GM12878 (cell line): ENCODE data around the gene NEU1. TPM values are rescaled to one million over a fixed set of nuclear protein-coding genes. Genes with fewer than 3 reads are reported as not detected.

ENCODE experiments used
- ATAC-seq: fragments of 200-7000 bp; cut with Tn5 transposase; 3 replicates; pipeline ENCODE4 v1.9.1; 2020; ENCODE audit warnings: mild to moderate bottlenecking, moderate library complexity
- BruUV-seq: library from RNA; stranded (reverse); fragments of 400-500 nt; replicated peaks from 2 replicates; lab custom pipeline; 2021; lab: Mats Ljungman, UMichigan
- CTCF ChIA-PET: fragments of 300-600 bp; sonication (Branson Sonifier 250); formaldehyde crosslinking; extraction: SDS; loops from one replicate; lab custom pipeline; 2021; ENCODE audit warnings: inconsistent platforms; lab: Yijun Ruan, JAX
- POLR2A ChIA-PET: fragments of 350-600 bp; formaldehyde crosslinking; extraction: SDS; loops from one replicate; lab custom pipeline; 2021; ENCODE audit warnings: inconsistent platforms; lab: Charles Lee
- RAD21 ChIA-PET: fragments of 300-600 bp; sonication (Branson Sonifier 250); formaldehyde crosslinking; loops from one replicate; lab custom pipeline; 2023; ENCODE audit warnings: antibody characterized with exemption; ENCODE audit not compliant: unreplicated experiment; lab: Charles Lee
- SMC1A ChIA-PET: fragments of 300-600 bp; sonication (Branson Sonifier 250); formaldehyde crosslinking; loops from one replicate; lab custom pipeline; 2023; ENCODE audit not compliant: unreplicated experiment, uncharacterized antibody; lab: Charles Lee
- DNase-seq: peaks from one replicate; pipeline ENCODE4 v3.0.0-alpha.2; 2011; ENCODE audit warnings: low read depth, low spot score
- FAIRE-seq: peaks from 3 replicates; lab custom pipeline; 2011; peaks lifted over from hg19 to GRCh38; lab: Jason Lieb, UNC
- H2AFZ ChIP-seq: 2 replicates; pipeline ENCODE4 v1.6.0; 2011; ENCODE audit warnings: low read depth, low read length, control low read depth; ENCODE audit not compliant: control insufficient read depth
- H3K27ac ChIP-seq: 2 replicates; pipeline ENCODE4 v1.5.1; 2011; ENCODE audit warnings: control low read depth; ENCODE audit not compliant: control insufficient read depth, insufficient read depth
- H3K27me3 ChIP-seq, 2 experiments: replicated peaks in 1 of 2; 2 replicates each; pipeline versions ENCODE4 v1.6.0 to v1.6.1; 2011; ENCODE audit warnings: low read length in 1 of 2; ENCODE audit not compliant: control insufficient read depth in 2 of 2, insufficient read depth in 2 of 2
- H3K36me3 ChIP-seq, 2 experiments: 2 replicates each; pipeline ENCODE4 v1.5.1; 2011; ENCODE audit warnings: low read length in 1 of 2; ENCODE audit not compliant: control insufficient read depth in 2 of 2, insufficient read depth in 2 of 2
- H3K4me1 ChIP-seq: 2 replicates; pipeline ENCODE4 v1.6.1; 2011; ENCODE audit warnings: mild to moderate bottlenecking, low read length, moderate library complexity, mixed read lengths; ENCODE audit not compliant: control insufficient read depth, insufficient read depth
- H3K4me2 ChIP-seq: 2 replicates; pipeline ENCODE4 v1.6.0; 2011; ENCODE audit warnings: control low read depth; ENCODE audit not compliant: control insufficient read depth, insufficient read depth
- H3K4me3 ChIP-seq: fragments of 200-600 bp; sonication (generic); 2 replicates; pipeline ENCODE4 v1.5.1; 2016
- H3K79me2 ChIP-seq: 2 replicates; pipeline ENCODE4 v1.6.0; 2011; ENCODE audit warnings: low read length; ENCODE audit not compliant: control insufficient read depth, insufficient read depth
- H3K9ac ChIP-seq: 2 replicates; pipeline ENCODE4 v1.8.0; 2011; ENCODE audit warnings: low read length, control low read depth, mixed read lengths; ENCODE audit not compliant: control insufficient read depth, insufficient read depth
- H3K9me3 ChIP-seq: replicated peaks from 3 replicates; pipeline ENCODE4 v1.5.1; 2011; ENCODE audit warnings: mild to moderate bottlenecking, low read length; ENCODE audit not compliant: control insufficient read depth, insufficient read depth
- H4K20me1 ChIP-seq: 2 replicates; pipeline ENCODE4 v1.6.0; 2011; ENCODE audit not compliant: control insufficient read depth, insufficient read depth
- FOXK2 ChIP-seq: fragments of 450-650 bp; IDR thresholded peaks from 2 replicates; pipeline ENCODE4 v1.6.1; 2017; ENCODE audit warnings: mild to moderate bottlenecking, moderate library complexity
- KAT2A ChIP-seq: conservative IDR thresholded peaks from 2 replicates; pipeline ENCODE4 v1.6.1; 2011; ENCODE audit warnings: low read depth, low read length; ENCODE audit not compliant: control insufficient read depth
- TARDBP ChIP-seq: IDR thresholded peaks from 2 replicates; pipeline ENCODE4 v1.6.1; 2016; ENCODE audit warnings: borderline replicate concordance
- WGBS: methylation state at CpG from one replicate; pipeline ENCODE4 v1.1.6; 2016; ENCODE audit warnings: low lambda C conversion rate; ENCODE audit not compliant: insufficient replicate concordance, insufficient coverage; ENCODE audit errors: missing lambda C conversion rate; 5-methylcytosine and 5-hydroxymethylcytosine counted together
- in situ Hi-C: fragments of 300-500 bp; cut with MboI; formaldehyde crosslinking; loops from 9 replicates; pipeline ENCODE4 v1.14.3; 2018; ENCODE audit warnings: mixed read lengths
- intact Hi-C: fragments of 100-400 bp; cut with micrococcal nuclease; formaldehyde crosslinking; loops from one replicate; pipeline ENCODE4 v1.14.2; 2022; ENCODE audit not compliant: unreplicated experiment
- polyA plus RNA-seq, 11 experiments: library from polyadenylated mRNA; depleted of rRNA in 4 of 11; unstranded in 6 of 11; stranded (reverse) in 5 of 11; fragments of >200 nt; fragmentation: Nextera tagmentation in 4 of 11; fragmentation: Illumina TruSeq in 1 of 11; extraction: Ambion mirVana in 4 of 11; extraction: Trizol in 1 of 11; gene quantifications; 1 replicate in 1 of 11; 2 replicates in 10 of 11; pipeline versions ENCODE4 v1.2.1 to v1.2.3, GENCODE V29; 2011 to 2016; ENCODE audit warnings: inconsistent platforms in 2 of 11, missing spikeins in 2 of 11, low read depth in 1 of 11
- total RNA-seq, 4 experiments: library from RNA; depleted of rRNA in 3 of 4; stranded (reverse); fragments of >200 nt in 3 of 4; fragmentation: Illumina TruSeq in 1 of 4; extraction: Trizol in 1 of 4; gene quantifications; 2 replicates each; pipeline versions ENCODE4 v1.2.1 to v1.2.3, GENCODE V29; 2013 to 2021
- TF ChIP-seq, protein P1 (sequence below): fragments of 450-650 bp; IDR thresholded peaks from 2 replicates; pipeline ENCODE4 v1.6.1; 2017; ENCODE audit warnings: mild to moderate bottlenecking, moderate library complexity

Gene NEU1
- total and polyA plus RNA-seq, 10 of the 15 experiments (the other 5 are each of a cell fraction or from before 2014, with no cell fraction given), result 7.2 to 26.9 (median 21.6) TPM

DNA sequence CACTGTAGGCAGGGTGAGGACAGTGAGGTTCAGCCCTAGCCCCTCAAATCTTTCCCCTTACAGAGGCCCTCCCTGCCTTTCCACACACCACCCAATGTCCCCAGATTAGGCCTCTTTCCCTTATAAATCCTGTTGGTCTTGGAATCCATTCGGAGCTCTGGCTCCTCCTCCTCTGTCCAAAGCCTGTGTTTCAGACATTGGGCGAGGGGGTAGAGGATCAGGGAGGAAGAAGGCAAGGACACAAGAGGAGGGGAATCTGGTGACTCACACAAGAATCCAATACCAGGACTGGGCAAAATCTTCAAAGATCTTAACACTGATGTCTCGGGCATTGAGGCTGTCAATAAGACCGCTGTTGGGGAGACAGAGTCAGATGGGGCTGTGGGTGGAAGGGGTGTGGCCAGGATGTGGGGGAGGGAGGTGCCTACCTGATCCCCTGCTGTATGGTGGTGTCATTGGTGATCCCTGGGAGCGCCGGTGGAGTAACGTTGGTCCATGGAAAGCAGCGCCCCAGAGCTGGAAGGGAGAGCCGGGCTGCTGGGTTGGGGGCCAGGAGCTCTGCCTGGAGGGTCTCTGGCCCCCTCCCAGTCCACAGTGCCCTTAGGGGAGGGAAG is 8.5 kb upstream of the NEU1 start:
- CTCF ChIA-PET, result no interaction called here
- Histone ChIP-seq H3K4me3 (no peak overlapping the region), H3K4me1 (no peaks in the 10 kb centered on the region), H3K79me2 (no peaks in the 10 kb centered on the region), H4K20me1 (no peaks in the 10 kb centered on the region), H3K9ac (no peak overlapping the region), H3K27me3 (no peaks in the 10 kb centered on the region), H3K9me3 (no peaks in the 10 kb centered on the region), H3K4me2 (no peak overlapping the region), H3K36me3 (no peaks in the 10 kb centered on the region), H3K27ac (no peak overlapping the region), H2AFZ (no peak overlapping the region)
- BruUV-seq, result no TSS peak
- DNase-seq (no peak), FAIRE-seq (no peak), ATAC-seq (no peak)
- in situ Hi-C loops (no loop called here), intact Hi-C loops (no loop called here)
- POLR2A ChIA-PET, result no interaction called here
- RAD21 ChIA-PET, result no interaction called here
- 38% methylated on average over 9 of the region's 9 CpGs for WGBS
- SMC1A ChIA-PET, result interaction anchor here (1.2 kb wide), 1 partner anchor 9 kb away, joined by 3 read pairs; the partner anchor contains the start of gene NEU1
- no peak for TF ChIP-seq FOXK2
- TF ChIP-seq TARDBP, result no peak
- no peak for TF ChIP-seq KAT2A
- TF ChIP-seq, protein P1, sequence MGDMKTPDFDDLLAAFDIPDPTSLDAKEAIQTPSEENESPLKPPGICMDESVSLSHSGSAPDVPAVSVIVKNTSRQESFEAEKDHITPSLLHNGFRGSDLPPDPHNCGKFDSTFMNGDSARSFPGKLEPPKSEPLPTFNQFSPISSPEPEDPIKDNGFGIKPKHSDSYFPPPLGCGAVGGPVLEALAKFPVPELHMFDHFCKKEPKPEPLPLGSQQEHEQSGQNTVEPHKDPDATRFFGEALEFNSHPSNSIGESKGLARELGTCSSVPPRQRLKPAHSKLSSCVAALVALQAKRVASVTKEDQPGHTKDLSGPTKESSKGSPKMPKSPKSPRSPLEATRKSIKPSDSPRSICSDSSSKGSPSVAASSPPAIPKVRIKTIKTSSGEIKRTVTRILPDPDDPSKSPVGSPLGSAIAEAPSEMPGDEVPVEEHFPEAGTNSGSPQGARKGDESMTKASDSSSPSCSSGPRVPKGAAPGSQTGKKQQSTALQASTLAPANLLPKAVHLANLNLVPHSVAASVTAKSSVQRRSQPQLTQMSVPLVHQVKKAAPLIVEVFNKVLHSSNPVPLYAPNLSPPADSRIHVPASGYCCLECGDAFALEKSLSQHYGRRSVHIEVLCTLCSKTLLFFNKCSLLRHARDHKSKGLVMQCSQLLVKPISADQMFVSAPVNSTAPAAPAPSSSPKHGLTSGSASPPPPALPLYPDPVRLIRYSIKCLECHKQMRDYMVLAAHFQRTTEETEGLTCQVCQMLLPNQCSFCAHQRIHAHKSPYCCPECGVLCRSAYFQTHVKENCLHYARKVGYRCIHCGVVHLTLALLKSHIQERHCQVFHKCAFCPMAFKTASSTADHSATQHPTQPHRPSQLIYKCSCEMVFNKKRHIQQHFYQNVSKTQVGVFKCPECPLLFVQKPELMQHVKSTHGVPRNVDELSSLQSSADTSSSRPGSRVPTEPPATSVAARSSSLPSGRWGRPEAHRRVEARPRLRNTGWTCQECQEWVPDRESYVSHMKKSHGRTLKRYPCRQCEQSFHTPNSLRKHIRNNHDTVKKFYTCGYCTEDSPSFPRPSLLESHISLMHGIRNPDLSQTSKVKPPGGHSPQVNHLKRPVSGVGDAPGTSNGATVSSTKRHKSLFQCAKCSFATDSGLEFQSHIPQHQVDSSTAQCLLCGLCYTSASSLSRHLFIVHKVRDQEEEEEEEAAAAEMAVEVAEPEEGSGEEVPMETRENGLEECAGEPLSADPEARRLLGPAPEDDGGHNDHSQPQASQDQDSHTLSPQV, result no peak
- TF ChIP-seq, all 136 proteins: peak for 0
